ENCODE measurements around the gene MTMR4.
"Not testable (repeated sequence)": the region's sequence is repeated elsewhere in the genome, so short reads cannot be mapped to it uniquely, and the experiment has no call there.

The MTMR4 gene

GRCh38 chr17:58491510-58492045 is 22.9 kb downstream of the MTMR4 start:
- no peak for DNase-seq

- DNase-seq = no peak
These were observed 26.0 kb downstream of the MTMR4 start for GRCh38 chr17:58488428-58488890.

GRCh38 chr17:58487589-58488427 is 26.6 kb downstream of the MTMR4 start, which contains the start of gene HSF5:
TSS of gene HSF5 (minus strand) at chr17:58488408. CDS start at chr17:58488274, 134 bp downstream.
- DNase-seq = peak; percentile 78 to 80

- no peak for DNase-seq
These were observed 29.8 kb downstream of the MTMR4 start for GRCh38 chr17:58484600-58484999.

- not testable (repeated sequence) for DNase-seq
These were observed 32.6 kb downstream of the MTMR4 start for GRCh38 chr17:58481798-58482197.

- DNase-seq = no peak
These were observed 34.3 kb downstream of the MTMR4 start for GRCh38 chr17:58480090-58480489.

- DNase-seq = no peak
These were observed 37.6 kb downstream of the MTMR4 start for GRCh38 chr17:58476812-58477211.

- no peak for DNase-seq
These were observed 38.5 kb downstream of the MTMR4 start for GRCh38 chr17:58475985-58476384.

GRCh38 chr17:58470356-58470755 is 44.1 kb downstream of the MTMR4 start:
- no peak for DNase-seq

- DNase-seq = no peak
These were observed 45.5 kb downstream of the MTMR4 start for GRCh38 chr17:58468944-58469343.

GRCh38 chr17:58455491-58455890 is 58.9 kb downstream of the MTMR4 start:
- no peak for DNase-seq

- DNase-seq = no peak
These were observed 61.7 kb downstream of the MTMR4 start for GRCh38 chr17:58452738-58453137.

GRCh38 chr17:58447039-58447975 is 67.1 kb downstream of the MTMR4 start:
- peak; percentile 69 to 73 for DNase-seq

- no peak for DNase-seq
These were observed 68.4 kb downstream of the MTMR4 start for GRCh38 chr17:58446086-58446485.
